HFF-Myc (cell line): ENCODE results near the gene RBFOX2.
"Not testable (repeated sequence)": the region's sequence is repeated elsewhere in the genome, so short reads cannot be mapped to it uniquely, and the experiment has no call there.

ENCODE experiments used
- DNase-seq: peaks from one replicate; pipeline ENCODE4 v3.0.0-alpha.2; 2011; ENCODE audit warnings: low read depth; ENCODE audit errors: extremely low read depth
- H3K4me3 ChIP-seq: replicated peaks from 2 replicates; pipeline ENCODE4 v1.5.1; 2011; ENCODE audit warnings: low read depth, mild to moderate bottlenecking, control low read depth, low read length
- CTCF ChIP-seq: IDR thresholded peaks from 2 replicates; pipeline ENCODE4 v1.5.1; 2012; ENCODE audit warnings: mild to moderate bottlenecking, low read depth, low read length, control low read depth; ENCODE audit errors: missing control alignments

RBFOX2 gene

GRCh38 chr22:36027935-36028645 is 534 bp downstream of the RBFOX2 start:
- DNase-seq: no peak
- no peak for TF ChIP-seq CTCF
- peak overlapping the region; percentile 80 for H3K4me3 ChIP-seq

- TF ChIP-seq CTCF: no peak
- DNase-seq: no peak
- H3K4me3 ChIP-seq: peak overlapping the region; percentile 80
These were observed 1.1 kb downstream of the RBFOX2 start for GRCh38 chr22:36027579-36027934.

- TF ChIP-seq CTCF: no peak
- DNase-seq: no peak
- H3K4me3 ChIP-seq: peak overlapping the region; percentile 80
These were observed 1.9 kb downstream of the RBFOX2 start for GRCh38 chr22:36026741-36027140.

GRCh38 chr22:36022697-36023096 is 5.9 kb downstream of the RBFOX2 start:
- DNase-seq: no peak
- no peak for TF ChIP-seq CTCF
- no peak overlapping the region for H3K4me3 ChIP-seq

GRCh38 chr22:36022162-36022561 is 6.5 kb downstream of the RBFOX2 start:
- DNase-seq: no peak
- TF ChIP-seq CTCF: no peak
- no peak overlapping the region for H3K4me3 ChIP-seq

- no peak for DNase-seq
- H3K4me3 ChIP-seq: no peak overlapping the region
- no peak for TF ChIP-seq CTCF
These were observed 6.9 kb downstream of the RBFOX2 start for GRCh38 chr22:36021606-36022153.

GRCh38 chr22:36020865-36021264 is 7.8 kb downstream of the RBFOX2 start:
- not testable (repeated sequence) for DNase-seq, H3K4me3 ChIP-seq
